HepG2 (cell line): ENCODE measurements around the gene SMLR1. TPM values are rescaled to one million over a fixed set of nuclear protein-coding genes. Genes with fewer than 3 reads are reported as not detected.

Experiments used
- AGO1 ChIP-seq: fragments of 200-400 bp; formaldehyde crosslinking; IDR thresholded peaks from 2 replicates; pipeline ENCODE4 v1.6.1; 2017; ENCODE audit warnings: mild to moderate bottlenecking, low read depth, low read length, moderate library complexity; ENCODE audit not compliant: poor library complexity, severe bottlenecking
- GATAD2A ChIP-seq: IDR thresholded peaks from 2 replicates; pipeline ENCODE4 v1.6.1; 2016
- HDAC2 ChIP-seq: sonication (generic); formaldehyde crosslinking; IDR thresholded peaks from 2 replicates; pipeline ENCODE4 v1.4.0; 2020; ENCODE audit warnings: missing genetic modification reagents
- MIXL1 ChIP-seq: IDR thresholded peaks from 2 replicates; pipeline ENCODE4 v1.6.1; 2016
- NCOR1 ChIP-seq: fragments of 200-600 bp; sonication (generic); IDR thresholded peaks from 2 replicates; pipeline ENCODE4 v1.7.0; 2017; ENCODE audit warnings: antibody characterized with exemption, low read length, borderline replicate concordance
- RXRB ChIP-seq: IDR thresholded peaks from 2 replicates; pipeline ENCODE4 v1.6.1; 2016; ENCODE audit warnings: borderline replicate concordance, missing genetic modification reagents, missing compliant biosample characterization
- SP140L ChIP-seq: sonication (generic); formaldehyde crosslinking; IDR thresholded peaks from 2 replicates; pipeline ENCODE4 v1.4.0; 2020; ENCODE audit warnings: missing genetic modification reagents, borderline replicate concordance
- ZNF121 ChIP-seq: sonication (generic); formaldehyde crosslinking; IDR thresholded peaks from 2 replicates; pipeline ENCODE4 v1.5.0; 2020; ENCODE audit warnings: mild to moderate bottlenecking, missing genetic modification reagents
- ZNF292 ChIP-seq: sonication (generic); formaldehyde crosslinking; IDR thresholded peaks from 2 replicates; pipeline ENCODE4 v1.8.1; 2022; ENCODE audit warnings: mild to moderate bottlenecking, low read depth, missing genetic modification reagents, borderline replicate concordance
- ZNF3 ChIP-seq: IDR thresholded peaks from 2 replicates; pipeline ENCODE4 v1.7.0; 2017; ENCODE audit warnings: inconsistent platforms
- ZNF614 ChIP-seq: IDR thresholded peaks from 2 replicates; pipeline ENCODE4 v1.6.1; 2018; ENCODE audit warnings: missing biosample characterization, missing genetic modification reagents, inconsistent platforms, borderline replicate concordance
- ZNF619 ChIP-seq: sonication (generic); formaldehyde crosslinking; IDR thresholded peaks from 2 replicates; pipeline ENCODE4 v1.4.0; 2020; ENCODE audit warnings: mild to moderate bottlenecking, missing genetic modification reagents
- ZNF776 ChIP-seq: sonication (generic); formaldehyde crosslinking; IDR thresholded peaks from 2 replicates; pipeline ENCODE4 v1.4.0; 2020; ENCODE audit warnings: mild to moderate bottlenecking, missing genetic modification reagents
- polyA plus RNA-seq, 8 experiments: library from polyadenylated mRNA; depleted of rRNA in 3 of 8; stranded (reverse) in 7 of 8; unstranded in 1 of 8; fragments of >200 nt; fragmentation: Illumina TruSeq in 4 of 8; extraction: Trizol in 4 of 8; gene quantifications; 2 replicates each; pipeline versions ENCODE4 v1.2.1 to v1.2.3, GENCODE V29; 2011 to 2016; ENCODE audit warnings: low read depth in 4 of 8, missing spikeins in 1 of 8, mixed read lengths in 1 of 8; ENCODE audit not compliant: insufficient read depth in 1 of 8
- total RNA-seq, 5 experiments: library from RNA; depleted of rRNA; stranded (reverse); fragments of >200 nt; fragmentation: Illumina TruSeq; extraction: Trizol; gene quantifications; 2 replicates each; pipeline ENCODE4 v1.2.3, GENCODE V29; 2016; ENCODE audit warnings: low read depth in 1 of 5
- TF ChIP-seq, protein P1 (sequence below), 2 experiments: IDR thresholded peaks; 2 replicates each; pipeline ENCODE4 v1.6.1; 2011 to 2012; ENCODE audit warnings: low read length in 2 of 2, borderline replicate concordance in 1 of 2, low read depth in 1 of 2, mild to moderate bottlenecking in 1 of 2, moderate library complexity in 1 of 2
- TF ChIP-seq, protein P2 (sequence below): sonication (generic); formaldehyde crosslinking; IDR thresholded peaks from 2 replicates; pipeline ENCODE4 v1.9.0; 2022; ENCODE audit warnings: missing genetic modification reagents, mild to moderate bottlenecking, borderline replicate concordance
- TF ChIP-seq, protein P3 (sequence below): sonication (generic); formaldehyde crosslinking; IDR thresholded peaks from 2 replicates; pipeline ENCODE4 v1.4.0; 2020; ENCODE audit warnings: missing genetic modification reagents
- TF ChIP-seq, protein P4 (sequence below): sonication (generic); formaldehyde crosslinking; IDR thresholded peaks from 2 replicates; pipeline ENCODE4 v1.4.0; 2020; ENCODE audit warnings: missing genetic modification reagents, borderline replicate concordance

SMLR1 gene
- total and polyA plus RNA-seq, 2 of the 13 experiments (the other 11 are each of a cell fraction or from before 2014, with no cell fraction given), result 41.8 to 104 TPM

DNA sequence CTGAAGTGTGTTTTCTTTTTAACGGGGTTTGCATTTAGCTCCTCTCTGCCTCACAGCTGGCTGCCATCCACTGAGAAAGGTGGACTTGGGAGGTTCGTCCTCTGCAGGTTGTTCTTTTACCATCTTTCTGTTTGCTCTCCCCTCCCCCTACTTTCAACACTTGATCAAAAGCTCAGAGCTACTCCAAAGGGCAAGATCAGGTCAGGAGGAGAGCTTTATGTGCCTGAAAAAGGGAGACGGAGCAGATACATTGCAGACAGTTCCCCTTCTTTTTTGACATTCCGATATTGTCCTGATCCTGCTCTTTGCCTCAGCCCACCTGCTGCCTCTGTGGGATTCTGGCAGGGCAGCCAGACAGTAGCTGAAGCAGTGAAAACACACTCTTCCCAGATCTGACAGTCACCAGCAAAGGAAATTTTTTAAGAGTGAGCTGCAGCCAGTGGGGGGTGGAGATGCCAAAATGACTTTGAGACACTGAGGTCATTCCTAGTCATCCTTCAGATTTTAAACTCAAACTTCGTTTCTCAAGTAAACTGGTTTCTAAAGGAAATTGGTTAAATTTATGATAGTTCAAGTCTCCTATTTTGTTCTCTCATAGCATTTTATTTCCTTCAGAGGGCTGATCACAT, 26.5 kb downstream of the SMLR1 start (continued):
- TF ChIP-seq RXRB (CRISPR knock-in tag), result peak; percentile 91
- no peak for TF ChIP-seq ZNF3 (CRISPR knock-in tag)
- TF ChIP-seq, protein P1, sequence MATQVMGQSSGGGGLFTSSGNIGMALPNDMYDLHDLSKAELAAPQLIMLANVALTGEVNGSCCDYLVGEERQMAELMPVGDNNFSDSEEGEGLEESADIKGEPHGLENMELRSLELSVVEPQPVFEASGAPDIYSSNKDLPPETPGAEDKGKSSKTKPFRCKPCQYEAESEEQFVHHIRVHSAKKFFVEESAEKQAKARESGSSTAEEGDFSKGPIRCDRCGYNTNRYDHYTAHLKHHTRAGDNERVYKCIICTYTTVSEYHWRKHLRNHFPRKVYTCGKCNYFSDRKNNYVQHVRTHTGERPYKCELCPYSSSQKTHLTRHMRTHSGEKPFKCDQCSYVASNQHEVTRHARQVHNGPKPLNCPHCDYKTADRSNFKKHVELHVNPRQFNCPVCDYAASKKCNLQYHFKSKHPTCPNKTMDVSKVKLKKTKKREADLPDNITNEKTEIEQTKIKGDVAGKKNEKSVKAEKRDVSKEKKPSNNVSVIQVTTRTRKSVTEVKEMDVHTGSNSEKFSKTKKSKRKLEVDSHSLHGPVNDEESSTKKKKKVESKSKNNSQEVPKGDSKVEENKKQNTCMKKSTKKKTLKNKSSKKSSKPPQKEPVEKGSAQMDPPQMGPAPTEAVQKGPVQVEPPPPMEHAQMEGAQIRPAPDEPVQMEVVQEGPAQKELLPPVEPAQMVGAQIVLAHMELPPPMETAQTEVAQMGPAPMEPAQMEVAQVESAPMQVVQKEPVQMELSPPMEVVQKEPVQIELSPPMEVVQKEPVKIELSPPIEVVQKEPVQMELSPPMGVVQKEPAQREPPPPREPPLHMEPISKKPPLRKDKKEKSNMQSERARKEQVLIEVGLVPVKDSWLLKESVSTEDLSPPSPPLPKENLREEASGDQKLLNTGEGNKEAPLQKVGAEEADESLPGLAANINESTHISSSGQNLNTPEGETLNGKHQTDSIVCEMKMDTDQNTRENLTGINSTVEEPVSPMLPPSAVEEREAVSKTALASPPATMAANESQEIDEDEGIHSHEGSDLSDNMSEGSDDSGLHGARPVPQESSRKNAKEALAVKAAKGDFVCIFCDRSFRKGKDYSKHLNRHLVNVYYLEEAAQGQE (IDR thresholded peaks at IDR 0.05; ENCODE audit: borderline replicate concordance in 1 of 2, low read depth in 1 of 2, low read length in 2 of 2), result 0 out of 4 replicates have a peak, but pooled peaks of 1 of the 2 experiments have one; percentile 30
- TF ChIP-seq, protein P2, sequence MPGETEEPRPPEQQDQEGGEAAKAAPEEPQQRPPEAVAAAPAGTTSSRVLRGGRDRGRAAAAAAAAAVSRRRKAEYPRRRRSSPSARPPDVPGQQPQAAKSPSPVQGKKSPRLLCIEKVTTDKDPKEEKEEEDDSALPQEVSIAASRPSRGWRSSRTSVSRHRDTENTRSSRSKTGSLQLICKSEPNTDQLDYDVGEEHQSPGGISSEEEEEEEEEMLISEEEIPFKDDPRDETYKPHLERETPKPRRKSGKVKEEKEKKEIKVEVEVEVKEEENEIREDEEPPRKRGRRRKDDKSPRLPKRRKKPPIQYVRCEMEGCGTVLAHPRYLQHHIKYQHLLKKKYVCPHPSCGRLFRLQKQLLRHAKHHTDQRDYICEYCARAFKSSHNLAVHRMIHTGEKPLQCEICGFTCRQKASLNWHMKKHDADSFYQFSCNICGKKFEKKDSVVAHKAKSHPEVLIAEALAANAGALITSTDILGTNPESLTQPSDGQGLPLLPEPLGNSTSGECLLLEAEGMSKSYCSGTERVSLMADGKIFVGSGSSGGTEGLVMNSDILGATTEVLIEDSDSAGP (CRISPR knock-in tag), result peak; percentile 54; the same call in 1 of the 2 replicates
- TF ChIP-seq, protein P3, sequence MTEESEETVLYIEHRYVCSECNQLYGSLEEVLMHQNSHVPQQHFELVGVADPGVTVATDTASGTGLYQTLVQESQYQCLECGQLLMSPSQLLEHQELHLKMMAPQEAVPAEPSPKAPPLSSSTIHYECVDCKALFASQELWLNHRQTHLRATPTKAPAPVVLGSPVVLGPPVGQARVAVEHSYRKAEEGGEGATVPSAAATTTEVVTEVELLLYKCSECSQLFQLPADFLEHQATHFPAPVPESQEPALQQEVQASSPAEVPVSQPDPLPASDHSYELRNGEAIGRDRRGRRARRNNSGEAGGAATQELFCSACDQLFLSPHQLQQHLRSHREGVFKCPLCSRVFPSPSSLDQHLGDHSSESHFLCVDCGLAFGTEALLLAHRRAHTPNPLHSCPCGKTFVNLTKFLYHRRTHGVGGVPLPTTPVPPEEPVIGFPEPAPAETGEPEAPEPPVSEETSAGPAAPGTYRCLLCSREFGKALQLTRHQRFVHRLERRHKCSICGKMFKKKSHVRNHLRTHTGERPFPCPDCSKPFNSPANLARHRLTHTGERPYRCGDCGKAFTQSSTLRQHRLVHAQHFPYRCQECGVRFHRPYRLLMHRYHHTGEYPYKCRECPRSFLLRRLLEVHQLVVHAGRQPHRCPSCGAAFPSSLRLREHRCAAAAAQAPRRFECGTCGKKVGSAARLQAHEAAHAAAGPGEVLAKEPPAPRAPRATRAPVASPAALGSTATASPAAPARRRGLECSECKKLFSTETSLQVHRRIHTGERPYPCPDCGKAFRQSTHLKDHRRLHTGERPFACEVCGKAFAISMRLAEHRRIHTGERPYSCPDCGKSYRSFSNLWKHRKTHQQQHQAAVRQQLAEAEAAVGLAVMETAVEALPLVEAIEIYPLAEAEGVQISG (CRISPR knock-in tag), result peak; percentile 52; the same call in 1 of the 2 replicates
- TF ChIP-seq, protein P4, sequence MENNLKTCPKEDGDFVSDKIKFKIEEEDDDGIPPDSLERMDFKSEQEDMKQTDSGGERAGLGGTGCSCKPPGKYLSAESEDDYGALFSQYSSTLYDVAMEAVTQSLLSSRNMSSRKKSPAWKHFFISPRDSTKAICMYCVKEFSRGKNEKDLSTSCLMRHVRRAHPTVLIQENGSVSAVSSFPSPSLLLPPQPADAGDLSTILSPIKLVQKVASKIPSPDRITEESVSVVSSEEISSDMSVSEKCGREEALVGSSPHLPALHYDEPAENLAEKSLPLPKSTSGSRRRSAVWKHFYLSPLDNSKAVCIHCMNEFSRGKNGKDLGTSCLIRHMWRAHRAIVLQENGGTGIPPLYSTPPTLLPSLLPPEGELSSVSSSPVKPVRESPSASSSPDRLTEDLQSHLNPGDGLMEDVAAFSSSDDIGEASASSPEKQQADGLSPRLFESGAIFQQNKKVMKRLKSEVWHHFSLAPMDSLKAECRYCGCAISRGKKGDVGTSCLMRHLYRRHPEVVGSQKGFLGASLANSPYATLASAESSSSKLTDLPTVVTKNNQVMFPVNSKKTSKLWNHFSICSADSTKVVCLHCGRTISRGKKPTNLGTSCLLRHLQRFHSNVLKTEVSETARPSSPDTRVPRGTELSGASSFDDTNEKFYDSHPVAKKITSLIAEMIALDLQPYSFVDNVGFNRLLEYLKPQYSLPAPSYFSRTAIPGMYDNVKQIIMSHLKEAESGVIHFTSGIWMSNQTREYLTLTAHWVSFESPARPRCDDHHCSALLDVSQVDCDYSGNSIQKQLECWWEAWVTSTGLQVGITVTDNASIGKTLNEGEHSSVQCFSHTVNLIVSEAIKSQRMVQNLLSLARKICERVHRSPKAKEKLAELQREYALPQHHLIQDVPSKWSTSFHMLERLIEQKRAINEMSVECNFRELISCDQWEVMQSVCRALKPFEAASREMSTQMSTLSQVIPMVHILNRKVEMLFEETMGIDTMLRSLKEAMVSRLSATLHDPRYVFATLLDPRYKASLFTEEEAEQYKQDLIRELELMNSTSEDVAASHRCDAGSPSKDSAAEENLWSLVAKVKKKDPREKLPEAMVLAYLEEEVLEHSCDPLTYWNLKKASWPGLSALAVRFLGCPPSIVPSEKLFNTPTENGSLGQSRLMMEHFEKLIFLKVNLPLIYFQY (CRISPR knock-in tag), result no peak
- no peak for TF ChIP-seq AGO1
- peak; percentile 90 for TF ChIP-seq HDAC2
- peak; percentile 47; the same call in 1 of the 2 replicates for TF ChIP-seq NCOR1
- TF ChIP-seq MIXL1 (CRISPR knock-in tag), result peak; percentile 82
- TF ChIP-seq GATAD2A (CRISPR knock-in tag), result peak; percentile 93
- peak; percentile 97 for TF ChIP-seq ZNF614 (CRISPR knock-in tag)
- TF ChIP-seq ZNF292 (CRISPR knock-in tag), result peak; percentile 94
- TF ChIP-seq SP140L (CRISPR knock-in tag), result peak; percentile 95; the same call in 1 of the 2 replicates
- 0 out of 2 replicates have a peak, but pooled peaks have one; percentile 38 for TF ChIP-seq ZNF776
- no peak for TF ChIP-seq ZNF619 (CRISPR knock-in tag)
- 0 out of 2 replicates have a peak, but pooled peaks have one; percentile 17 for TF ChIP-seq ZNF121 (CRISPR knock-in tag)
